ENCODE data around the gene LRRN2. TPM values are rescaled to one million over a fixed set of nuclear protein-coding genes. Genes with fewer than 3 reads are reported as not detected.

The LRRN2 gene
- total RNA-seq, 1 experiment from 2014 or later: 5.8 TPM

- Histone ChIP-seq H3K9me3 (ENCODE audit: control insufficient read depth, low read depth, low read length) (no peaks in the 10 kb centered on the region), H3K56ac (ENCODE audit: insufficient read length, low read depth, low read length) (no peak overlapping the region), H3K23ac (ENCODE audit: insufficient read length, low read depth, low read length) (no peak overlapping the region), H3K27me3 (ENCODE audit: insufficient read depth, low read length) (no peaks in the 10 kb centered on the region), H2BK120ac (ENCODE audit: low read depth, low read length, poor library complexity, severe bottlenecking) (no peak overlapping the region), H2BK5ac (ENCODE audit: insufficient read length, low read length) (no peak overlapping the region), H3K4ac (ENCODE audit: low read depth, low read length) (no peak overlapping the region), H3K23me2 (ENCODE audit: insufficient read length, low read depth, low read length, poor library complexity, severe bottlenecking) (no peaks in the 10 kb centered on the region), H3T11ph (ENCODE audit: low read length) (no peak overlapping the region), H2BK15ac (ENCODE audit: low read depth, low read length) (no peak overlapping the region), H3K14ac (ENCODE audit: insufficient read depth, low read length) (no peak overlapping the region; the same call in 1 of the 2 replicates), H4K91ac (ENCODE audit: insufficient read length, low read depth, low read length) (no peak overlapping the region), H3K18ac (ENCODE audit: insufficient read length, low read depth, low read length) (no peak overlapping the region), H4K5ac (ENCODE audit: insufficient read length, low read depth, low read length) (no peak overlapping the region), H3K79me1 (ENCODE audit: insufficient read depth, low read depth, low read length, poor library complexity, severe bottlenecking) (no peaks in the 10 kb centered on the region), H3K79me2 (ENCODE audit: insufficient read depth, low read length) (no peaks in the 10 kb centered on the region), H2AK5ac (ENCODE audit: insufficient read length, low read length) (no peak overlapping the region), H4K8ac (replicated peaks; ENCODE audit: insufficient read length, low read depth, low read length) (no peak overlapping the region), H3K27ac (ENCODE audit: insufficient read length, low read depth, low read length) (no peak overlapping the region), H2AFZ (ENCODE audit: low read length) (no peak overlapping the region), H3K4me2 (ENCODE audit: insufficient read depth, insufficient read length, low read length) (no peak overlapping the region), H4K20me1 (ENCODE audit: control insufficient read depth, insufficient read depth, insufficient read length) (no peaks in the 10 kb centered on the region), H2BK12ac (ENCODE audit: insufficient read length, low read depth, low read length) (no peak overlapping the region), H3K4me1 (ENCODE audit: insufficient read depth, low read length) (no peaks in the 10 kb centered on the region; the same call in 1 of the 2 replicates), H2BK20ac (ENCODE audit: low read depth, low read length, poor library complexity, severe bottlenecking) (no peak overlapping the region), H3K9ac (ENCODE audit: extremely low read depth, insufficient read length, low read length) (no peak overlapping the region)
- DNase-seq: no peak
- peaks cover 2% of the 10 kb centered on the region; the same call in 1 of the 2 replicates for H3K27me3 Mint-ChIP-seq (ENCODE audit: low read depth)
- H3K36me3 Mint-ChIP-seq (ENCODE audit: insufficient read depth in 1 of 3, low read depth in 3 of 3): no peaks in the 10 kb centered on the region
- peaks cover 7 to 10% of the 10 kb centered on the region in 2 experiments for H3K4me1 Mint-ChIP-seq
- H3K27ac Mint-ChIP-seq: no peak overlapping the region
- TF ChIP-seq, protein P1, sequence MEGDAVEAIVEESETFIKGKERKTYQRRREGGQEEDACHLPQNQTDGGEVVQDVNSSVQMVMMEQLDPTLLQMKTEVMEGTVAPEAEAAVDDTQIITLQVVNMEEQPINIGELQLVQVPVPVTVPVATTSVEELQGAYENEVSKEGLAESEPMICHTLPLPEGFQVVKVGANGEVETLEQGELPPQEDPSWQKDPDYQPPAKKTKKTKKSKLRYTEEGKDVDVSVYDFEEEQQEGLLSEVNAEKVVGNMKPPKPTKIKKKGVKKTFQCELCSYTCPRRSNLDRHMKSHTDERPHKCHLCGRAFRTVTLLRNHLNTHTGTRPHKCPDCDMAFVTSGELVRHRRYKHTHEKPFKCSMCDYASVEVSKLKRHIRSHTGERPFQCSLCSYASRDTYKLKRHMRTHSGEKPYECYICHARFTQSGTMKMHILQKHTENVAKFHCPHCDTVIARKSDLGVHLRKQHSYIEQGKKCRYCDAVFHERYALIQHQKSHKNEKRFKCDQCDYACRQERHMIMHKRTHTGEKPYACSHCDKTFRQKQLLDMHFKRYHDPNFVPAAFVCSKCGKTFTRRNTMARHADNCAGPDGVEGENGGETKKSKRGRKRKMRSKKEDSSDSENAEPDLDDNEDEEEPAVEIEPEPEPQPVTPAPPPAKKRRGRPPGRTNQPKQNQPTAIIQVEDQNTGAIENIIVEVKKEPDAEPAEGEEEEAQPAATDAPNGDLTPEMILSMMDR (conservative IDR thresholded peaks at IDR 0.05): no peak
- H3K4me3 Mint-ChIP-seq: no peak overlapping the region
- H3K9me3 Mint-ChIP-seq: no peaks in the 10 kb centered on the region
- no CpG with 5 or more reads among the region's 1 CpG for WGBS (ENCODE audit: extremely low coverage, insufficient read length, low lambda C conversion rate)
Measured at GRCh38 chr1:204669579-204669978, 16.0 kb downstream of the LRRN2 start.
